NCI-H2227 treated with DMSO at 0.1 percent for 48 hours (cell line): Measurements from ENCODE around the gene MAFF.
"Not testable (repeated sequence)": the region's sequence is repeated elsewhere in the genome, so short reads cannot be mapped to it uniquely, and the experiment has no call there.

Experiments
- DNase-seq: peaks from one replicate; lab custom pipeline; 2025; lab: John Stamatoyannopoulos, UW

MAFF gene

GRCh38 chr22:38177571-38177925 lies 24.2 kb upstream of the MAFF start:
- DNase-seq = not testable (repeated sequence)

- no peak for DNase-seq
These were observed 23.7 kb upstream of the MAFF start for GRCh38 chr22:38177926-38178604.

- DNase-seq = not testable (repeated sequence)
These were observed 23.2 kb upstream of the MAFF start for GRCh38 chr22:38178605-38178937.

- DNase-seq = no peak
These were observed 20.8 kb upstream of the MAFF start for GRCh38 chr22:38180841-38181452.

GRCh38 chr22:38181453-38182200 lies 20.2 kb upstream of the MAFF start, which contains the start of gene PLA2G6:
TSS of gene PLA2G6 (minus strand) at chr22:38181830. CDS start at chr22:38169426, 12,404 bp downstream.
- peak; percentile 96 for DNase-seq

GRCh38 chr22:38184788-38185187 lies 17.0 kb upstream of the MAFF start:
- no peak for DNase-seq

- no peak for DNase-seq
These were observed 15.4 kb upstream of the MAFF start for GRCh38 chr22:38186429-38186828.

GRCh38 chr22:38187413-38188212 lies 14.2 kb upstream of the MAFF start:
- DNase-seq = no peak

GRCh38 chr22:38189104-38189503 lies 12.7 kb upstream of the MAFF start:
- DNase-seq = no peak

- DNase-seq = no peak
These were observed 11.2 kb upstream of the MAFF start for GRCh38 chr22:38190581-38190980.

- DNase-seq = no peak
These were observed 10.7 kb upstream of the MAFF start for GRCh38 chr22:38191055-38191454.

GRCh38 chr22:38191731-38192474 lies 9.9 kb upstream of the MAFF start:
- no peak for DNase-seq

GRCh38 chr22:38192475-38192863 lies 9.3 kb upstream of the MAFF start:
- no peak for DNase-seq

GRCh38 chr22:38193580-38193979 lies 8.2 kb upstream of the MAFF start:
- no peak for DNase-seq

GRCh38 chr22:38196791-38197419 lies 4.9 kb upstream of the MAFF start:
- no peak for DNase-seq

GRCh38 chr22:38199826-38200559 lies 1.8 kb upstream of the MAFF start:
- no peak for DNase-seq

- no peak for DNase-seq
These were observed 453 bp upstream of the MAFF start for GRCh38 chr22:38201371-38201710.

GRCh38 chr22:38202437-38203089 lies 769 bp downstream of the MAFF start:
- no peak for DNase-seq

- no peak for DNase-seq
These were observed 1.5 kb downstream of the MAFF start for GRCh38 chr22:38203090-38203810.
